Measurements from ENCODE around the gene IPMK.

The IPMK gene

DNA sequence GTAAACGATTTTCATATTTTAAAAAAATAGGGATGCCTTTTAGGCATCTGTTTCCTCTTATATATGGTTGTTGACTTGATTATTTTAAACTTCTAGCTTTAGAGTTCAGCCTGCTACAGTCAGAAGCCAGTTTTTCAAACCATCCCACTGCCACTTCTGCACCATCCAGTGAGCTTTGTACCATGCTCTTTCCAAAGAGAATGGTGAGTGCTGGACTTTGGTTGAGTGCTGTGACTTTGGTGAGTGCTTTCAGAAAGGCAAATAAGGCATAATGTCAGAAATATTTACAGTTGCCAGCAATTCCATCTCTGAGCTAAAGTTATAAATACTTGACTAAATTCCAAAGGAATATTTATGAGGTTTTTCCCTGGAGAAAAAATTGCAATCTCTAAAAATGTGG is 117.4 kb downstream of the IPMK start:
- no peak for DNase-seq

- no peak for DNase-seq
These were observed 123.8 kb downstream of the IPMK start for GRCh38 chr10:58143944-58144343.
